ENCODE data around the gene IL1R2.
A peak's percentile ranks its signal among the peaks of the same experiment; 100 is the strongest.

Gene IL1R2

DNA sequence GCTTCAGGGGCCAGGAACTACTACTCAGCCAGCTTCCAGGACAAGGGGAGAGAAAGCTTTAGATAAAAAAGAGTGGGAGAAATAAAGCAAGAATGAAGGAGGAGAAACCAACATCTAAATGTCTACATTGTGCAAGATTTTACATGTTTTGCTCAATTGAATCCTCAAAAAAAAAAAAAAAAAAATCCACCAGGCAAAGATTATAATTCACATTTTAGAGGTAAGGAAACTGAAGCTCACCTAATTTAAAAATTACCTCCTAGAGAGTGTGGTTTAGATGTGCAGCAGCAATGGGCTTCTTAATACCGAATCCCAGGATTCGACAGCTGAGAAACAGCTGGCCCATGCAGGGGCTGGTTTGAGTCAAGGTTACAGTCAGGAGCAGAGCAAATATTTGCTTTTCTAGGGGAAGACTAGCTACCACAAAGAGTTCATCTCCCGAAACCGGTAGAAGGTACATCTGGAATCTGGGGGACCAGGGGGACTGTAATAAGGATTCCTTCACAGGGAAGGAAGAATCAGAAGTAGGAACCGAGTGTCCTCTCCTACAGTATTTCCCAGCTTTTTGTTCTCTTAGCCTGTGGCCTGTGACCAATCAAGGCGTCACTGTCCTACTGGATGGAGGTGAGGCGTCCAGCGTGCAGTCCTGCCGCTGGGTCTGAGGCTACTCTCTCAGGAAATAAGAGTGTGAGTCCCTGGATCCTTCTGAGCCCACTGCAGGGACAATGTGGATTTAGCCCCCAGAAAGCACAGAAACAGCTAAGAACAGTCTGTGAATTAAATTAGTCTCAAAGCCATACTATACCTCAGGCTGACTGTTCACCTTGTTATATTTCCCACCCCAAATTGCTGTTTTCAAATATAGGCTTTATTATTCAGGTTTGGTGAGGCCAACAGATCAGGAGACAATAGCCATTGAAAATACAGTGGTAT lies 42.3 kb downstream of the IL1R2 start:
- H3K9me3 Mint-ChIP-seq: peaks cover 4% of the 10 kb centered on the region
- peak in 1 of 3 experiments; percentile 9 for TF ChIP-seq CTCF (IDR thresholded peaks at IDR 0.05; ENCODE audit: unreplicated experiment in 3 of 3)
- H3K4me3 Mint-ChIP-seq: peak overlapping the region in 1 of 3 experiments; percentile 50
- peaks cover 19% of the 10 kb centered on the region for H3K4me1 Mint-ChIP-seq
- H3K27ac Mint-ChIP-seq: peak overlapping the region; percentile 81 to 98 (median 89)
- no peaks in the 10 kb centered on the region for H3K36me3 Mint-ChIP-seq (ENCODE audit: low read depth)
- peaks cover 4% of the 10 kb centered on the region for H3K27me3 Mint-ChIP-seq (ENCODE audit: low read depth)

GRCh38 chr2:102034683-102035548 lies 43.2 kb downstream of the IL1R2 start:
- no peaks in the 10 kb centered on the region for H3K36me3 Mint-ChIP-seq (ENCODE audit: low read depth)
- H3K4me3 Mint-ChIP-seq: no peak overlapping the region
- no peak for TF ChIP-seq CTCF (IDR thresholded peaks at IDR 0.05; ENCODE audit: unreplicated experiment in 3 of 3)
- H3K4me1 Mint-ChIP-seq: peaks cover 19% of the 10 kb centered on the region
- H3K27me3 Mint-ChIP-seq (ENCODE audit: low read depth): peaks cover 4% of the 10 kb centered on the region
- peak overlapping the region; percentile 57 to 98 (median 81) for H3K27ac Mint-ChIP-seq
- H3K9me3 Mint-ChIP-seq: peaks cover 2% of the 10 kb centered on the region

GRCh38 chr2:102037681-102038080 lies 45.9 kb downstream of the IL1R2 start:
- Mint-ChIP-seq H3K9me3 (peaks cover 2% of the 10 kb centered on the region), H3K4me3 (no peak overlapping the region), H3K27me3 (ENCODE audit: low read depth) (peaks cover 4% of the 10 kb centered on the region), H3K27ac (peak overlapping the region in 1 of 3 experiments; percentile 54), H3K36me3 (ENCODE audit: low read depth) (no peaks in the 10 kb centered on the region), H3K4me1 (peaks cover 16% of the 10 kb centered on the region)
- TF ChIP-seq CTCF (IDR thresholded peaks at IDR 0.05; ENCODE audit: unreplicated experiment in 3 of 3): no peak

- no peaks in the 10 kb centered on the region for H3K4me1 Mint-ChIP-seq
- H3K27ac Mint-ChIP-seq: no peak overlapping the region
- no peaks in the 10 kb centered on the region for H3K36me3 Mint-ChIP-seq (ENCODE audit: low read depth)
- H3K4me3 Mint-ChIP-seq: no peak overlapping the region
- no peak for TF ChIP-seq CTCF (IDR thresholded peaks at IDR 0.05; ENCODE audit: unreplicated experiment in 3 of 3)
- no peaks in the 10 kb centered on the region for H3K27me3 Mint-ChIP-seq (ENCODE audit: low read depth)
- H3K9me3 Mint-ChIP-seq: peaks cover 2% of the 10 kb centered on the region
These were observed 48.5 kb downstream of the IL1R2 start for GRCh38 chr2:102040229-102040628.

DNA sequence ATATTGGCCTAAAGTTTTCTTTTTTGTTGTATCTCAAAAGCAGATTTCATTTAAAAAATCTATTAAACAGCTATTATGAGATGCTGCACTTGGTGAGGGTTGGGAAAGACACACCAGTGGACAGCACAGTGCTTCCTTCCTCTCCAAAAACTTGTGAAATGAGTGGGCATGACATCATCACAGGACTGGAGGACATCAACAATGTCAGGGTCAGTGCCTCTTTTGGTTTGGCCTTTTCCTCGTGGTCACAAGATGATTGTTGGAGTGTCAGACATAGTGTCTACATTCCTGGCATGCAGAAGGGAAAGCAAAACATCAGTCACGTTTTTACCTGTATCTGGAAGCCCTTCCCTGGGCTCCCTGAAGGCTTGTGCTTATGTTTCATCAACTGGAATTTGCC lies 49.6 kb downstream of the IL1R2 start:
- Mint-ChIP-seq H3K27ac (peak overlapping the region in 1 of 3 experiments; percentile 27), H3K36me3 (ENCODE audit: low read depth) (no peaks in the 10 kb centered on the region), H3K4me3 (no peak overlapping the region), H3K27me3 (ENCODE audit: low read depth) (no peaks in the 10 kb centered on the region), H3K4me1 (no peaks in the 10 kb centered on the region), H3K9me3 (no peaks in the 10 kb centered on the region)
- TF ChIP-seq CTCF (IDR thresholded peaks at IDR 0.05; ENCODE audit: unreplicated experiment in 3 of 3): no peak

Data from nephron (organoid).